Medulla oblongata (tissue), 1 donor: ENCODE measurements around the gene RND2.

Experiments
- DNase-seq: peaks from one replicate; pipeline ENCODE4 v3.0.0-alpha.2; 2015; ENCODE audit errors: extremely low spot score

The RND2 gene

GRCh38 chr17:43079641-43080302, 54.7 kb downstream of the RND2 start:
- DNase-seq: no peak
